H1 (cell line): ENCODE results near the gene POLR1D. TPM values are rescaled to one million over a fixed set of nuclear protein-coding genes. Genes with fewer than 3 reads are reported as not detected.
A peak's percentile ranks its signal among the peaks of the same experiment; 100 is the strongest.

ENCODE experiments used
- CTCF ChIA-PET: fragments of 300-600 bp; sonication (Branson Sonifier 250); formaldehyde crosslinking; loops from one replicate; lab custom pipeline; 2021; ENCODE audit not compliant: partially characterized antibody; lab: Charles Lee
- POLR2A ChIA-PET: fragments of 300-600 bp; sonication (Branson Sonifier 250); formaldehyde crosslinking; loops from one replicate; lab custom pipeline; 2021; ENCODE audit warnings: inconsistent platforms; ENCODE audit not compliant: partially characterized antibody; lab: Charles Lee
- DNase-seq, 2 experiments: peaks; one replicate each; pipeline versions ENCODE4 v3.0.0 to v3.0.0-alpha.2; 2010 to 2022; ENCODE audit warnings: low spot score in 2 of 2, low read depth in 1 of 2, mixed read lengths in 1 of 2
- FAIRE-seq: peaks from 2 replicates; lab custom pipeline; 2011; peaks lifted over from hg19 to GRCh38; lab: Jason Lieb, UNC
- H2AFZ ChIP-seq: 2 replicates; pipeline ENCODE4 v1.8.1; 2012; ENCODE audit warnings: low read length, inconsistent platforms
- H2AK5ac ChIP-seq: 2 replicates; pipeline ENCODE4 v1.6.1; 2013; ENCODE audit warnings: low read depth, low read length
- H2BK120ac ChIP-seq: replicated peaks from 2 replicates; pipeline ENCODE3; 2013; ENCODE audit warnings: low read depth, low read length, inconsistent platforms
- H2BK12ac ChIP-seq: 2 replicates; pipeline ENCODE4 v1.6.1; 2013; ENCODE audit warnings: low read depth, low read length
- H2BK15ac ChIP-seq: 2 replicates; pipeline ENCODE4 v1.6.1; 2013; ENCODE audit warnings: low read length
- H2BK20ac ChIP-seq: 2 replicates; pipeline ENCODE4 v1.6.1; 2013; ENCODE audit warnings: low read length
- H2BK5ac ChIP-seq: 2 replicates; pipeline ENCODE4 v1.6.1; 2013; ENCODE audit warnings: low read depth, low read length
- H3K14ac ChIP-seq: 2 replicates; pipeline ENCODE4 v1.6.1; 2013; ENCODE audit warnings: inconsistent platforms; ENCODE audit not compliant: insufficient read length
- H3K18ac ChIP-seq: 2 replicates; pipeline ENCODE4 v1.6.1; 2013; ENCODE audit warnings: low read length; ENCODE audit errors: extremely low read depth
- H3K23ac ChIP-seq: 2 replicates; pipeline ENCODE4 v1.6.1; 2013; ENCODE audit warnings: inconsistent platforms; ENCODE audit not compliant: insufficient read length
- H3K23me2 ChIP-seq: 2 replicates; pipeline ENCODE4 v1.6.1; 2013; ENCODE audit warnings: low read depth, low read length
- H3K27ac ChIP-seq: 2 replicates; pipeline ENCODE4 v1.6.1; 2011; ENCODE audit warnings: low read depth, low read length, inconsistent platforms
- H3K27me3 ChIP-seq, 4 experiments: replicated peaks in 1 of 4; 1 replicate in 1 of 4; 2 replicates in 3 of 4; pipeline versions ENCODE4 v1.6.1 to v1.8.1; 2011 to 2013; ENCODE audit warnings: low read length in 3 of 4, mild to moderate bottlenecking in 3 of 4, inconsistent platforms in 2 of 4, mixed read lengths in 2 of 4, moderate library complexity in 1 of 4; ENCODE audit not compliant: control insufficient read depth in 3 of 4, insufficient read depth in 3 of 4; ENCODE audit errors: extremely low read depth in 1 of 4
- H3K36me3 ChIP-seq, 4 experiments: 2 replicates each; pipeline versions ENCODE4 v1.6.1 to v1.8.1; 2011 to 2013; ENCODE audit warnings: mild to moderate bottlenecking in 4 of 4, low read length in 3 of 4, moderate library complexity in 2 of 4, control low read depth in 1 of 4, inconsistent platforms in 1 of 4; ENCODE audit not compliant: insufficient read depth in 4 of 4, control insufficient read depth in 2 of 4
- H3K4ac ChIP-seq: replicated peaks from 2 replicates; pipeline ENCODE3; 2013; ENCODE audit warnings: low read length, low read depth, mixed read lengths, inconsistent platforms; ENCODE audit not compliant: insufficient read length
- H3K4me1 ChIP-seq, 4 experiments: replicated peaks in 1 of 4; 1 replicate in 1 of 4; 2 replicates in 3 of 4; pipeline versions ENCODE4 v1.6.1 to v1.8.1; 2011 to 2013; ENCODE audit warnings: low read length in 3 of 4, inconsistent platforms in 2 of 4, mixed read lengths in 1 of 4; ENCODE audit not compliant: insufficient read depth in 4 of 4, control insufficient read depth in 3 of 4
- H3K4me2 ChIP-seq, 2 experiments: 2 replicates each; pipeline versions ENCODE4 v1.6.1 to v1.8.1; 2011 to 2013; ENCODE audit warnings: low read depth in 2 of 2, low read length in 2 of 2, control low read depth in 1 of 2, inconsistent platforms in 1 of 2, mild to moderate bottlenecking in 1 of 2; ENCODE audit not compliant: insufficient read depth in 1 of 2
- H3K4me3 ChIP-seq, 4 experiments: fragments of 200-600, 300-600 bp in 1 of 4; sonication (generic), shearing (Covaris generic), sonication (Bioruptor Twin) in 1 of 4; 2 replicates each; pipeline versions ENCODE4 v1.5.1 to v1.8.1; 2011 to 2016; ENCODE audit warnings: low read length in 4 of 4, low read depth in 3 of 4, control low read depth in 2 of 4, inconsistent platforms in 2 of 4, mild to moderate bottlenecking in 2 of 4, mixed read lengths in 1 of 4, moderate library complexity in 1 of 4; ENCODE audit not compliant: insufficient read depth in 2 of 4; ENCODE audit errors: extremely low read depth in 1 of 4
- H3K56ac ChIP-seq: replicated peaks from 2 replicates; pipeline ENCODE3; 2013; ENCODE audit warnings: low read depth, mild to moderate bottlenecking, mixed read lengths, low read length, inconsistent platforms; ENCODE audit not compliant: insufficient read length
- H3K79me1 ChIP-seq: 2 replicates; pipeline ENCODE4 v1.6.1; 2013; ENCODE audit warnings: low read depth, low read length, control low read depth
- H3K79me2 ChIP-seq, 2 experiments: 2 replicates each; pipeline versions ENCODE4 v1.6.1 to v1.8.1; 2012 to 2013; ENCODE audit warnings: low read length in 2 of 2, mild to moderate bottlenecking in 2 of 2, inconsistent platforms in 1 of 2; ENCODE audit not compliant: insufficient read depth in 2 of 2, control insufficient read depth in 1 of 2
- H3K9ac ChIP-seq, 4 experiments: replicated peaks in 1 of 4; 1 replicate in 1 of 4; 2 replicates in 3 of 4; pipeline versions ENCODE4 v1.6.1 to v1.8.1; 2011 to 2013; ENCODE audit warnings: low read depth in 3 of 4, low read length in 3 of 4, control low read depth in 2 of 4, mild to moderate bottlenecking in 2 of 4, moderate library complexity in 2 of 4, inconsistent platforms in 1 of 4; ENCODE audit errors: extremely low read depth in 1 of 4
- H3K9me3 ChIP-seq, 2 experiments: 2 replicates each; pipeline versions ENCODE4 v1.6.1 to v1.8.1; 2012 to 2013; ENCODE audit warnings: mild to moderate bottlenecking in 2 of 2, moderate library complexity in 2 of 2, control low read depth in 1 of 2, inconsistent platforms in 1 of 2, low read depth in 1 of 2, low read length in 1 of 2, mixed read lengths in 1 of 2; ENCODE audit not compliant: insufficient read depth in 2 of 2
- H4K20me1 ChIP-seq, 2 experiments: replicated peaks in 1 of 2; 2 replicates each; pipeline versions ENCODE3 to v1.8.1; 2011 to 2013; ENCODE audit warnings: inconsistent platforms in 2 of 2, low read length in 2 of 2, mild to moderate bottlenecking in 1 of 2; ENCODE audit not compliant: insufficient read depth in 2 of 2, control insufficient read depth in 1 of 2
- H4K5ac ChIP-seq: 2 replicates; pipeline ENCODE4 v1.6.1; 2013; ENCODE audit warnings: low read length, low read depth, mixed read lengths, inconsistent platforms; ENCODE audit not compliant: insufficient read length
- H4K8ac ChIP-seq: 2 replicates; pipeline ENCODE4 v1.8.0; 2013; ENCODE audit warnings: mild to moderate bottlenecking, moderate library complexity, low read length, inconsistent platforms; ENCODE audit not compliant: insufficient read depth; ENCODE audit errors: extremely low read depth
- H4K91ac ChIP-seq: replicated peaks from 2 replicates; pipeline ENCODE3; 2013; ENCODE audit warnings: low read length, mixed read lengths, inconsistent platforms; ENCODE audit not compliant: insufficient read length
- BCL11A ChIP-seq, 2 experiments: IDR thresholded peaks; one replicate each; pipeline ENCODE4 v1.6.1; 2011; ENCODE audit warnings: low read depth in 2 of 2, low read length in 2 of 2, mild to moderate bottlenecking in 2 of 2
- CHD1 ChIP-seq: IDR thresholded peaks from 2 replicates; pipeline ENCODE4 v1.6.1; 2012; ENCODE audit warnings: low read depth, low read length, improper control_type of control experiment
- EGR1 ChIP-seq: IDR thresholded peaks from 2 replicates; pipeline ENCODE4 v1.6.1; 2011; ENCODE audit warnings: low read depth, low read length, borderline replicate concordance
- FOSL1 ChIP-seq: IDR thresholded peaks from 2 replicates; pipeline ENCODE4 v1.6.1; 2011; ENCODE audit warnings: mild to moderate bottlenecking, low read depth, low read length, moderate library complexity; ENCODE audit not compliant: insufficient read depth
- GABPA ChIP-seq: IDR thresholded peaks from 2 replicates; pipeline ENCODE4 v1.6.1; 2011; ENCODE audit warnings: mild to moderate bottlenecking, low read length, moderate library complexity, borderline replicate concordance; ENCODE audit not compliant: insufficient read depth
- KDM1A ChIP-seq: fragments of 200-600, 300-600 bp; sonication (generic); IDR thresholded peaks from 2 replicates; pipeline ENCODE4 v1.7.1; 2016; ENCODE audit warnings: mild to moderate bottlenecking, low read length, borderline replicate concordance
- KDM5A ChIP-seq: fragments of 200-600 bp; IDR thresholded peaks from 2 replicates; pipeline ENCODE4 v1.7.1; 2012; ENCODE audit warnings: mild to moderate bottlenecking, low read length, inconsistent platforms, mixed read lengths
- PHF8 ChIP-seq: fragments of 200-600 bp; sonication (generic); conservative IDR thresholded peaks from 2 replicates; pipeline ENCODE4 v1.7.1; 2012; ENCODE audit warnings: low read depth, mild to moderate bottlenecking, inconsistent platforms, low read length, moderate library complexity
- WGBS, 2 experiments: shearing (Covaris generic) in 1 of 2; methylation state at CpG; one replicate each; pipeline versions ENCODE4 v1.1.6 to v1.1.7; 2013 to 2015; ENCODE audit warnings: low lambda C conversion rate in 2 of 2, mixed read lengths in 2 of 2, inconsistent platforms in 1 of 2, low coverage in 1 of 2, missing lambda C conversion rate in 1 of 2; ENCODE audit not compliant: insufficient replicate concordance in 2 of 2, insufficient coverage in 1 of 2, insufficient read length in 1 of 2; ENCODE audit errors: extremely low coverage in 1 of 2, missing lambda C conversion rate in 1 of 2; 5-methylcytosine and 5-hydroxymethylcytosine counted together
- polyA plus RNA-seq, 7 experiments: library from polyadenylated mRNA; depleted of rRNA in 3 of 7; stranded (reverse) in 5 of 7; unstranded in 2 of 7; fragments of >200 nt in 5 of 7; fragments of 200-250 nt in 2 of 7; gene quantifications; 1 replicate in 5 of 7; 2 replicates in 1 of 7; 4 replicates in 1 of 7; pipeline versions ENCODE4 v1.2.1 to v1.2.3, GENCODE V29; 2011 to 2013; ENCODE audit warnings: missing spikeins in 2 of 7, mixed read lengths in 2 of 7
- total RNA-seq: library from RNA; stranded (reverse); fragmentation: NEBNext Ultra II Directional; extraction: Animal tissue kit (Norgen Biotek cat#: 25700); gene quantifications from 2 replicates; pipeline ENCODE4 v1.2.1, GENCODE V29; 2021
- TF ChIP-seq, protein P1 (sequence below), 3 experiments: IDR thresholded peaks; 1 replicate in 2 of 3; 2 replicates in 1 of 3; pipeline versions ENCODE4 v1.5.1 to v1.6.1; 2011; ENCODE audit warnings: low read length in 3 of 3, mild to moderate bottlenecking in 3 of 3, inconsistent platforms in 2 of 3, low read depth in 1 of 3, moderate library complexity in 1 of 3; ENCODE audit not compliant: insufficient read depth in 1 of 3; ENCODE audit errors: control extremely low read depth in 1 of 3
- TF ChIP-seq, protein P2 (sequence below): IDR thresholded peaks from 2 replicates; pipeline ENCODE4 v1.6.1; 2011; ENCODE audit warnings: low read length, improper control_type of control experiment

The POLR1D gene
- total and polyA plus RNA-seq, 2 of the 8 experiments (the other 6 are each of a cell fraction or from before 2014, with no cell fraction given) = 226 to 232 TPM

DNA sequence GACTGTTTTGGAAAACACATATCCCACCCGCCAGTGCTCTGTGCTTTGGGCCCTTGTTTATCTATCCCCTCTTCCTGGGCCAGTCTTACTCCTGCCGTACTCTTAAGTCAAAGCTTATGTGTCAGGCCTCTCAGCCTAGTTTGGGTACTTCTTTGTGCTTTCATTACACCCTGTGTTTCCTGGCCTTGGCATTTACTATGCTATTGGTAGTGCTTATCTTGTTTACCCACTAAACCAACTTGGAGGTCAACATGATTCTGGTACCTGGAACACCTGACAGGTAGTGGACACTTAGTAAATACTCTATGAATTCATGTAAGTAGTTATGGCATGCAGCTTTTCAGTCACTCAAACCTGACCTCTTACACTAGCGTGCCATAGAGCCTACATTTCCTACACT, 2.4 kb downstream of the POLR1D start:
- FAIRE-seq (no peak), DNase-seq (no peak)
- H3K9ac ChIP-seq = no peak overlapping the region
- no peaks in the 10 kb centered on the region for H3K9me3 ChIP-seq
- ChIA-PET CTCF (no interaction called here), POLR2A (interaction anchor here (3.9 kb wide), 1 partner anchor 10 kb away, joined by 26 read pairs; no protein-coding TSS in a partner anchor)
- no peak overlapping the region for H2BK12ac ChIP-seq
- H3K79me1 ChIP-seq = peaks cover 11% of the 10 kb centered on the region
- H3K36me3 ChIP-seq = peaks cover 4 to 28% (median 11%) of the 10 kb centered on the region in 4 experiments; a peak in 7 of 8 replicates
- no peak overlapping the region for H2AFZ ChIP-seq
- H4K5ac ChIP-seq = no peak overlapping the region
- no peak overlapping the region for H3K56ac ChIP-seq
- H3K14ac ChIP-seq = no peak overlapping the region
- H2BK5ac ChIP-seq = no peak overlapping the region
- H3K4me3 ChIP-seq = peak overlapping the region in 1 of 4 experiments; percentile 97; a peak in 1 of 8 replicates
- H3K4me2 ChIP-seq = no peak overlapping the region; a peak in 1 of 4 replicates
- peaks cover 18 to 77% of the 10 kb centered on the region in 2 experiments for H3K79me2 ChIP-seq
- peaks cover 6% of the 10 kb centered on the region; the same call in 1 of the 2 replicates for H3K23me2 ChIP-seq
- H4K8ac ChIP-seq = no peak overlapping the region
- H3K4ac ChIP-seq = no peak overlapping the region
- no peak overlapping the region for H4K91ac ChIP-seq
- H2BK15ac ChIP-seq = no peak overlapping the region
- no peak overlapping the region for H3K27ac ChIP-seq
- H2BK120ac ChIP-seq = no peak overlapping the region
- no peak overlapping the region for H3K18ac ChIP-seq
- H3K23ac ChIP-seq = no peak overlapping the region
- H3K4me1 ChIP-seq = peaks cover 3 to 8% (median 7%) of the 10 kb centered on the region in 4 experiments; a peak in 6 of 7 replicates
- H2AK5ac ChIP-seq = no peak overlapping the region
- no peak overlapping the region for H2BK20ac ChIP-seq
- no peaks in the 10 kb centered on the region for H3K27me3 ChIP-seq
- peaks cover 12 to 18% of the 10 kb centered on the region in 2 experiments for H4K20me1 ChIP-seq
- WGBS, 2 experiments = 98% methylated on average over 3 of the region's 3 CpGs; no CpG with 5 or more reads in 1 of the 2 experiments
- TF ChIP-seq KDM1A (no peak), CHD1 (no peak), KDM5A (no peak), GABPA (no peak), FOSL1 (no peak), EGR1 (no peak), BCL11A (IDR thresholded peaks at IDR 0.05; ENCODE audit: low read depth in 2 of 2, low read length in 2 of 2) (no peak), PHF8 (no peak)
- TF ChIP-seq, protein P1, sequence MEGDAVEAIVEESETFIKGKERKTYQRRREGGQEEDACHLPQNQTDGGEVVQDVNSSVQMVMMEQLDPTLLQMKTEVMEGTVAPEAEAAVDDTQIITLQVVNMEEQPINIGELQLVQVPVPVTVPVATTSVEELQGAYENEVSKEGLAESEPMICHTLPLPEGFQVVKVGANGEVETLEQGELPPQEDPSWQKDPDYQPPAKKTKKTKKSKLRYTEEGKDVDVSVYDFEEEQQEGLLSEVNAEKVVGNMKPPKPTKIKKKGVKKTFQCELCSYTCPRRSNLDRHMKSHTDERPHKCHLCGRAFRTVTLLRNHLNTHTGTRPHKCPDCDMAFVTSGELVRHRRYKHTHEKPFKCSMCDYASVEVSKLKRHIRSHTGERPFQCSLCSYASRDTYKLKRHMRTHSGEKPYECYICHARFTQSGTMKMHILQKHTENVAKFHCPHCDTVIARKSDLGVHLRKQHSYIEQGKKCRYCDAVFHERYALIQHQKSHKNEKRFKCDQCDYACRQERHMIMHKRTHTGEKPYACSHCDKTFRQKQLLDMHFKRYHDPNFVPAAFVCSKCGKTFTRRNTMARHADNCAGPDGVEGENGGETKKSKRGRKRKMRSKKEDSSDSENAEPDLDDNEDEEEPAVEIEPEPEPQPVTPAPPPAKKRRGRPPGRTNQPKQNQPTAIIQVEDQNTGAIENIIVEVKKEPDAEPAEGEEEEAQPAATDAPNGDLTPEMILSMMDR (IDR thresholded peaks at IDR 0.05; ENCODE audit: control extremely low read depth in 1 of 3, insufficient read depth in 1 of 3, low read depth in 1 of 3, low read length in 3 of 3) = no peak
- TF ChIP-seq, protein P2, sequence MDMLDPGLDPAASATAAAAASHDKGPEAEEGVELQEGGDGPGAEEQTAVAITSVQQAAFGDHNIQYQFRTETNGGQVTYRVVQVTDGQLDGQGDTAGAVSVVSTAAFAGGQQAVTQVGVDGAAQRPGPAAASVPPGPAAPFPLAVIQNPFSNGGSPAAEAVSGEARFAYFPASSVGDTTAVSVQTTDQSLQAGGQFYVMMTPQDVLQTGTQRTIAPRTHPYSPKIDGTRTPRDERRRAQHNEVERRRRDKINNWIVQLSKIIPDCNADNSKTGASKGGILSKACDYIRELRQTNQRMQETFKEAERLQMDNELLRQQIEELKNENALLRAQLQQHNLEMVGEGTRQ = no peak
